Ovary (tissue), 1 donor: ENCODE measurements around the gene WNT9B.

ENCODE experiments used
- EP300 ChIP-seq: sonication (generic); formaldehyde crosslinking; IDR thresholded peaks from one replicate; pipeline ENCODE4 v1.6.1; 2017; ENCODE audit warnings: antibody characterized with exemption
- POLR2A ChIP-seq: fragments of 450-650 bp; IDR thresholded peaks from one replicate; pipeline ENCODE4 v1.6.1; 2017; ENCODE audit warnings: antibody characterized with exemption, mild to moderate bottlenecking, moderate library complexity

- TF ChIP-seq EP300 (no peak), POLR2A (no peak)
These were observed 8.5 kb upstream of the WNT9B start for GRCh38 chr17:46842835-46843234.
